GM19238 (cell line): Measurements from ENCODE around the gene ADNP2.
A peak's percentile ranks its signal among the peaks of the same experiment; 100 is the strongest.

Experiments
- DNase-seq: peaks from one replicate; pipeline ENCODE4 v3.0.0; 2011; ENCODE audit warnings: low spot score; ENCODE audit not compliant: insufficient read length

The ADNP2 gene

GRCh38 chr18:80106482-80107051, 2.5 kb upstream of the ADNP2 start:
- DNase-seq: no peak

- no peak for DNase-seq
Measured at GRCh38 chr18:80107426-80107825, 1.6 kb upstream of the ADNP2 start.

GRCh38 chr18:80108121-80108536, 933 bp upstream of the ADNP2 start:
- DNase-seq: no peak

- DNase-seq: peak; percentile 46
Measured at GRCh38 chr18:80109676-80110078, 615 bp downstream of the ADNP2 start.

GRCh38 chr18:80112624-80113248, 3.7 kb downstream of the ADNP2 start:
- DNase-seq: no peak

GRCh38 chr18:80115035-80115434, 6.0 kb downstream of the ADNP2 start:
- DNase-seq: no peak

- DNase-seq: no peak
Measured at GRCh38 chr18:80119111-80119510, 10.0 kb downstream of the ADNP2 start.

GRCh38 chr18:80120932-80121331, 11.9 kb downstream of the ADNP2 start:
- no peak for DNase-seq

- DNase-seq: no peak
Measured at GRCh38 chr18:80124131-80124530, 15.1 kb downstream of the ADNP2 start.

- no peak for DNase-seq
Measured at GRCh38 chr18:80126797-80127196, 17.7 kb downstream of the ADNP2 start.

- DNase-seq: no peak
Measured at GRCh38 chr18:80127635-80128034, 18.6 kb downstream of the ADNP2 start.

- no peak for DNase-seq
Measured at GRCh38 chr18:80129672-80130367, 20.8 kb downstream of the ADNP2 start.

- no peak for DNase-seq
Measured at GRCh38 chr18:80130555-80130954, 21.5 kb downstream of the ADNP2 start.

GRCh38 chr18:80132180-80132812, 23.2 kb downstream of the ADNP2 start:
- no peak for DNase-seq

GRCh38 chr18:80133124-80133523, 24.1 kb downstream of the ADNP2 start:
- DNase-seq: no peak

GRCh38 chr18:80135136-80135535, 26.1 kb downstream of the ADNP2 start:
- no peak for DNase-seq

GRCh38 chr18:80136679-80137078, 27.6 kb downstream of the ADNP2 start:
- DNase-seq: no peak

GRCh38 chr18:80137137-80137536, 28.1 kb downstream of the ADNP2 start:
- DNase-seq: no peak

- DNase-seq: no peak
Measured at GRCh38 chr18:80137976-80138375, 28.9 kb downstream of the ADNP2 start.

- DNase-seq: no peak
Measured at GRCh38 chr18:80140455-80140985, 31.5 kb downstream of the ADNP2 start.

- DNase-seq: no peak
Measured at GRCh38 chr18:80143881-80144280, 34.8 kb downstream of the ADNP2 start.

- no peak for DNase-seq
Measured at GRCh38 chr18:80145196-80145804, 36.2 kb downstream of the ADNP2 start.
